Activated B cell treated with CpG ODN at 0.5 μM for 24 hours (primary cell): ENCODE measurements around the gene STX2. TPM values are rescaled to one million over a fixed set of nuclear protein-coding genes. Genes with fewer than 3 reads are reported as not detected.

ENCODE experiments used
- ATAC-seq: fragments of 200-7000 bp; cut with Tn5 transposase; one replicate; pipeline ENCODE4 v1.10.0; 2021; ENCODE audit warnings: low read depth, mild to moderate bottlenecking, moderate library complexity
- CTCF ChIA-PET: fragments of 350-600 bp; sonication (Branson Sonifier 250); formaldehyde crosslinking; loops from one replicate; lab custom pipeline; 2021; ENCODE audit warnings: antibody characterized with exemption; lab: Charles Lee
- POLR2A ChIA-PET: fragments of 350-600 bp; sonication (Branson Sonifier 250); formaldehyde crosslinking; loops from one replicate; lab custom pipeline; 2021; ENCODE audit warnings: antibody characterized with exemption; lab: Charles Lee
- DNase-seq: peaks from one replicate; pipeline ENCODE4 v3.0.0; 2022
- H3K27ac Mint-ChIP-seq: one replicate; pipeline ENCODE4 v1.8.0; 2020; ENCODE audit warnings: mixed read lengths
- H3K27me3 Mint-ChIP-seq: one replicate; pipeline ENCODE4 v1.8.0; 2021; ENCODE audit warnings: mixed read lengths
- H3K36me3 Mint-ChIP-seq: one replicate; pipeline ENCODE4 v1.8.0; 2021; ENCODE audit warnings: low read depth, mixed read lengths
- H3K4me1 Mint-ChIP-seq: one replicate; pipeline ENCODE4 v1.8.0; 2021; ENCODE audit warnings: mixed read lengths
- H3K4me3 Mint-ChIP-seq: one replicate; pipeline ENCODE4 v1.8.0; 2020; ENCODE audit warnings: mild to moderate bottlenecking, mixed read lengths
- H3K9me3 Mint-ChIP-seq: one replicate; pipeline ENCODE4 v1.8.0; 2020; ENCODE audit warnings: mixed read lengths
- CTCF ChIP-seq: fragments of 200-600 bp; IDR thresholded peaks from one replicate; pipeline ENCODE4 v1.8.0; 2022; ENCODE audit warnings: antibody characterized with exemption, mild to moderate bottlenecking
- intact Hi-C: fragments of 100-400 bp; cut with micrococcal nuclease; formaldehyde crosslinking; loops from one replicate; pipeline ENCODE4 v1.15.1; 2024
- total RNA-seq: library from RNA; stranded (reverse); gene quantifications from 2 replicates; pipeline ENCODE4 v1.2.3, GENCODE V29; 2022

The STX2 gene
- total RNA-seq, 1 donor from 2014 or later = 11.0 TPM

GRCh38 chr12:130768120-130768519 lies 70.9 kb downstream of the STX2 start:
- intact Hi-C loops = no loop called here
- no peak overlapping the region for H3K4me3 Mint-ChIP-seq
- no peak for TF ChIP-seq CTCF

DNA sequence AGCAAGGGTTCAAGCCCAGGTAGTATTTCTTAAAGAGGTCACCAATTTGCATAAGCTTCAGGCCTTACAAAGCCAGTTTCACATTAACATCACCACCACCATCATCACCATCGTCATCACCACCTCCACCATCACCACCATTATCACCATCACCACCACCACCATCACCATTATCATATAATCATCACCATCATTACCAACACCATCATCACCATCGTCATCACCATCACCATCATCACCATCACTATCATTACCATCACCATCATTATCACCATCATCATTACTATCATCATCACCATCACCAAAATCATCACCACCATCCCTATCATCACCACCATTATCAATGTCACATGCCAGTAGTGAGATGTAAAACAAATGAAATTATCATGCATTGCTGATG lies 72.6 kb downstream of the STX2 start:
- no peak overlapping the region for H3K4me3 Mint-ChIP-seq
- H3K27ac Mint-ChIP-seq = no peak overlapping the region
- no peak for TF ChIP-seq CTCF
- peaks cover 5% of the 10 kb centered on the region for H3K27me3 Mint-ChIP-seq
- H3K36me3 Mint-ChIP-seq = no peaks in the 10 kb centered on the region
- ChIA-PET POLR2A (no interaction called here), CTCF (no interaction called here)
- intact Hi-C loops = no loop called here
- peaks cover 7% of the 10 kb centered on the region for H3K4me1 Mint-ChIP-seq
- ATAC-seq = no peak
- no peak for DNase-seq
- no peaks in the 10 kb centered on the region for H3K9me3 Mint-ChIP-seq

More at GRCh38 chr12:130768120-130768519, 70.9 kb downstream of the STX2 start:
- CTCF ChIA-PET = no interaction called here
- DNase-seq (no peak), ATAC-seq (no peak)
- Mint-ChIP-seq H3K4me1 (no peaks in the 10 kb centered on the region), H3K27ac (no peak overlapping the region), H3K36me3 (no peaks in the 10 kb centered on the region), H3K27me3 (peaks cover 8% of the 10 kb centered on the region), H3K9me3 (no peaks in the 10 kb centered on the region)
- POLR2A ChIA-PET = no interaction called here

GRCh38 chr12:130765186-130765659 lies 73.8 kb downstream of the STX2 start:
- ChIA-PET CTCF (no interaction called here), POLR2A (no interaction called here)
- DNase-seq (no peak), ATAC-seq (no peak)
- peaks cover 11% of the 10 kb centered on the region for H3K27me3 Mint-ChIP-seq
- no peak overlapping the region for H3K4me3 Mint-ChIP-seq
- intact Hi-C loops = no loop called here
- H3K36me3 Mint-ChIP-seq = no peaks in the 10 kb centered on the region
- peaks cover 10% of the 10 kb centered on the region for H3K4me1 Mint-ChIP-seq
- no peak overlapping the region for H3K27ac Mint-ChIP-seq
- no peak for TF ChIP-seq CTCF
- H3K9me3 Mint-ChIP-seq = no peaks in the 10 kb centered on the region

GRCh38 chr12:130764475-130765185 lies 74.4 kb downstream of the STX2 start:
- Mint-ChIP-seq H3K27me3 (peaks cover 11% of the 10 kb centered on the region), H3K9me3 (no peaks in the 10 kb centered on the region), H3K27ac (no peak overlapping the region), H3K4me1 (peaks cover 10% of the 10 kb centered on the region), H3K36me3 (no peaks in the 10 kb centered on the region), H3K4me3 (no peak overlapping the region)
- DNase-seq = no peak
- ChIA-PET POLR2A (no interaction called here), CTCF (no interaction called here)
- TF ChIP-seq CTCF = no peak
- intact Hi-C loops = no loop called here
- ATAC-seq = no peak

GRCh38 chr12:130764073-130764472 lies 75.0 kb downstream of the STX2 start:
- intact Hi-C loops = no loop called here
- no peak for DNase-seq
- Mint-ChIP-seq H3K4me3 (no peak overlapping the region), H3K9me3 (no peaks in the 10 kb centered on the region), H3K4me1 (peaks cover 10% of the 10 kb centered on the region), H3K27me3 (peaks cover 11% of the 10 kb centered on the region), H3K27ac (no peak overlapping the region), H3K36me3 (no peaks in the 10 kb centered on the region)
- ChIA-PET POLR2A (no interaction called here), CTCF (no interaction called here)
- no peak for ATAC-seq
- no peak for TF ChIP-seq CTCF
